Ammon's horn (tissue), 1 donor: Measurements from ENCODE around the gene LSM14B.
"Not testable (repeated sequence)": the region's sequence is repeated elsewhere in the genome, so short reads cannot be mapped to it uniquely, and the experiment has no call there.

Experiments
- DNase-seq: peaks from one replicate; pipeline ENCODE4 v3.0.0-alpha.2; 2016; ENCODE audit warnings: low spot score

LSM14B gene

DNA sequence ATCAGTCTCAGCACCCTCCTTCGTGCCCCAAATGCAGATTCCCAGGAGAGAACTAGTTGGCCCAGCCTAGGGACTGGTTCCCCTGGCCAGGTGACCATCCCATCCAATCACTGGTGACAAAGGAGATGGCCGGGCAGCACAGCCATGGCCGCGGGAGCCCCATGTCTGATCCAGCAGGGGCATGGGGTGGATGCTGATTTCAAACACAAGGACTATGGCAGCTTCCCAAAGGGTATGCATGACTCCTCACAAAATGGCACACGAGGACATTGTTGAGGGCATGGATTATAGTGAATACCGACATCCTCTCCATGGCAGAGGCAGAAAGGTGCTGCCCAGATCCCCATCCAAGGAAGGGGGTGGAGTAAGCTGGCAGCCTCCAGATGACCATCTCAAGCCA is 9.9 kb upstream of the LSM14B start:
- no peak for DNase-seq

DNA sequence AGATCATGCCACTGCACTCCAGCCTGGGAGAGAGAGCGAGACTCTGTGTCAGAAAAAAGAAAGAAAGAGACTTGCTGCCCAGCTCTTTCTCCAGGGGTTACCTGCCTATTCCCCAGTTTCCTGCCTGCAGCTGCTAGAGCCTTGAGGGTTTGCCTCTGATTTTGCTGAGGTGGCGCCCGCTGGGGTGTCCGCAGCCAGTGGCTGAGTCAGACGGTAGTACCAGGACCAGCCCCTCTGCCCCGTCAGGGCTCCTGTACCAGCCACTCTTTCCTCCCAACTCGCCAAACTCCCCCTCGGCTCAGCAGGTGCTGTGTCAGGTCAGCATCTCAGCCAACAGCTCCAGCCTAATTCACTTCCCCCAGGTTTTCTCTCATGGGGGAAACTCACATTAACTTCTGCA is 7.4 kb upstream of the LSM14B start:
- DNase-seq = no peak

DNA sequence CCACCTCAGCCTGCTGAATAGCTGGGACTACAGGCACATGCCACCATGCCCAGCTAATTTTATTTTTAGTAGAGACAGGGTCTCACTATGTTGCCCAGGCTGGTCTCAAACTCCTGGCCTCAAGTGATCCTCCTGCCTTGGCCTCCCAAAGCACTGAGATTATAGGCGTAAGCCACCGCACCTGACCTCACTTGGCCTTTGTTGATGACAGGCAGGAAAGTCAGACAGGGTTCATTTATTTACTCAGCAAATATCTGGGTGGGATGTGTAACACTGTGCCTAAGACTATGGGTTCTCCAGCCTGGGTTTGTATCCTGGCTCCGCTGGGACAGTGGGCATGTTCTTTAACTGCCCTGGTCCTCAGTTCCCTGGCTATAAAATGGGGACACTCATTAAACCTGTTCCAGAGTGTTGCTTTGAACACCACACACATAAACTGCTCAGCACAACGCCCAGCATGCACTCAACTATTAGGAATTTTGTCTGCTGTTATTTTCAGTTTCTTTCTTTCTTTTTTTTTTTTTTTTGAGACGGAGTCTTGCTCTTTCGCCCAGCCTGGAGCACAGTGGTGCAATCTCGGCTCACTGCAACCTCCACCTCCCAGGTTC is 6.4 kb upstream of the LSM14B start:
- DNase-seq = not testable (repeated sequence)

DNA sequence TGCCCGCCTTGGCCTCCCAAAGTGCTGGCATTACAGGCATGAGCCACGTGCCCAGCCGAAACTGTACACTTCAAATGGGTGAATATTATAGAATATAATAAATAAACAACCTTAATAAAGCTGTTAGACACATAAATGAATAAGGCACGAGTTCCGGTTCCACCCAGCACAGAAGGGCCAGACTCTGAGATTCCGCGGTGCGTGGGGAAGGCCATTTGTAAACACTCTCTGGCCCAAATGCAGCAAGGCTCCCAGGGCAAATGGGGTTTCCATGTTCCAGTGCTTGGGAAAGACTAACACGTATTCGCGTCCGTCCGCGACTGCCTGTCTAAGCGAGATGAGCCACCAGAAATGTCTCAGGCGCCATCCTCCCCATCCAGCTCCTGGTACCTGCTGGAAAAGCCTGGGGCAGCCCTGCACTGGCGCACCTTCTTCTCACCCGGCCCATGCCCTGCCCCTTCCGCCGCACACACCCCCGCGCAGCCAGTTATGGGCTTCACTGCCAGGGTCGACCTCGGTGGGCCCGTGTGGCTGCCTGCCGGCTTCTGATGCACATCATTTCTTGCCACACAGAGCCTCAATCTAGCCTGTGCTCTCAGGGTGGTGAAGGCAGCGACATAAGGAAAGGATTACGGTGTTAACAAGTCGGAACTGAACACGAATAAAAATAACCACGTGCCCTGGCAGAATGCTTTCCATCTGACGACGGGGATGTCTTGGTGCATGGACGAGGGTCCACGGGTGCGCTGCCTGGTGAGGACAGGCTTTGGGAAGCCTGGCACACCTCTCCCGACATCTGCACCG is 5.5 kb upstream of the LSM14B start:
- no peak for DNase-seq

DNA sequence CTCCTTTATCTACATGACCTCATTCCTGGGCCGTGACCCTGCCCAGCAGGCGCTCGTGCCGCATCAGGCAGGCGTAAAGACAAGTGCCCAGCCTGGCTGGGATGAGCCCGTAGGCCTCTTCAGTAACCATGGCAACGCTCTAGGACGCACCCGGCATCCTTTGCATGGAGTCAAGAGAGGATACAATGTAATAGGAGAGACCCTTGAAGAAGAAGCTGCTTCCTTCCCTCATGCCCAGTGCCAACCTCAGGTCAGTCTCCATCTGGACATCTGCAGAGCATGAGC is 5.0 kb upstream of the LSM14B start:
- DNase-seq = no peak

DNA sequence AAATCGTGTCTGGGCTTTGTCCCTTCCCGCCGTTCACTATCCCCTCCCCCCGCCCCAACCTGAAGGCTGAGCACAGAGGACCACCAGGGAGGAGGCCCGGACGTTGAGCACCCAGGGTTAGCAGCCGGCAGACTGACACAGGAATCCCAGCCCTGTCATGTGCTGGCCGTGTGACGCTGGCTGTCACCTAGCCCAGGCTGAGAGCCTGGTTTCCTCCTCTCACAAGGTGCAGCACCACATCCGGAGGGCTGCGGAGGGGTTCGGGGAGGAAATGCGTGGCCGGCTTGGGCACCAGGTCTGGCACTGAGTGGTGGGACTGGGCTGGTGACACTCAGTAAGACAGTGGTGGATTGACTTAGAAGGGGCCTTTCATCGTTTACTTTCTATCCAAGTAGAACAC is 4.6 kb upstream of the LSM14B start:
- DNase-seq = no peak

DNA sequence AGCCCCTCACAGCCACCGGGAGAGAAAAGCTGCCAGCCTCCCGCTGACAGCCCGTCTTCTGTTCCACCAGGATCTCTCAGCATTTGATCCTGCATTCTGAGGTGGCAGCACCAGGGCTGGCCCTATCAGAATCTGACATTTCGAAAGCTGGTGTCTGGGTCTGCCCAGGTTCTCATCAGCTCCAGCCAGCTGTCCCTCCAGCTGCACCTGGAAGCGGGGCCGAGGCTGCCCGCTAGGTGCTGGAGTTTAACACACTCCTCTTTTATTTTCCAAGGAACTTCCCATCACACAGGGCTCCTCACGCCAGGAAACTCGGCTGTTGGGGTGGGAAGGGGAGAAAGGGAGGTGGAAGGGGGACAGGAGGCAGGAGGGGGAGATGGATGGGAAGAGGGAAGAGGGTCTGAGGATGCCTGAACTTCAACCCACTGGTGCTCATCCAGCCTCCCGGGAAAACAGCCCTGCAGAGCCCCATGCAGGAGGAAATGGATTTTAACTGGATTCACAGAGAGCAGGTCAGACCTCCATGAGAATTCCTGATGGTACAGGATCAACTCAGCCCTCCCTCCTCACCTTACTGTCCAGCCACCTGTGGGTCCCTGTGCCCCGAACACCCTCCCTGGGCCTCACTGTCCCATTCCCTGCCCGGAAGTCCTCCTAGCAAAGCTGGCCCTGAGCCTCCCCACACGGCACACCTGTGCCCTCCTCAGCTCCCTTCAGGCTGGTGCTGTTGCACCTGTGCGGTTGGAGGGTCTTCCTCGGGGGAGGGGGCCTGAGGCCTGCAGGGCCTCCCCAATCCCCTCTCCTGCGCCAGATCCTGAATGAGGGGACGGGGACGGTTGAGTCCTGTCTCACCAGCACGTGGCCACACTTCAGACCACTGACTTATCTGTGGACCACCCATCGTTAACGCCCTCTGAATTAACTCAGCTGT is 3.9 kb upstream of the LSM14B start:
- DNase-seq = no peak

DNA sequence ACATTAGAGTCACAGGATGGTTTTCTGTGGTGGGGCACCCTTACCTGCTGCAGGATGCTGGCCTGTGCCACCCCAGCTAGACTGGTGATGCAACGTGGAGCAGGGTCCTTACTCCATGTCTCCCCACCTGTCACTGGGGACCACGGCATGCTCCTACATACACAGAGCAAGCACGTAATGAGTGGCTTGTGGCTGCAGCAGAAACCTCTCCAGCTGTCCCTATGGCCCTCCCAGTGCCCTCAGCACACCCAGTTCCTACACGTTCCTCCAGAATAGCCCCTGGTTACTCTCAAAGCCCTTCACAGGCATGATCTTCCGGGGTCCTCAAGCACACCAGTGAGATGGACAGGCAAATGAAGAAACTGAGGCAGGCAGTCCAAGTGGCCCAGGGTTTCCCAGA is 3.2 kb upstream of the LSM14B start:
- DNase-seq = no peak

DNA sequence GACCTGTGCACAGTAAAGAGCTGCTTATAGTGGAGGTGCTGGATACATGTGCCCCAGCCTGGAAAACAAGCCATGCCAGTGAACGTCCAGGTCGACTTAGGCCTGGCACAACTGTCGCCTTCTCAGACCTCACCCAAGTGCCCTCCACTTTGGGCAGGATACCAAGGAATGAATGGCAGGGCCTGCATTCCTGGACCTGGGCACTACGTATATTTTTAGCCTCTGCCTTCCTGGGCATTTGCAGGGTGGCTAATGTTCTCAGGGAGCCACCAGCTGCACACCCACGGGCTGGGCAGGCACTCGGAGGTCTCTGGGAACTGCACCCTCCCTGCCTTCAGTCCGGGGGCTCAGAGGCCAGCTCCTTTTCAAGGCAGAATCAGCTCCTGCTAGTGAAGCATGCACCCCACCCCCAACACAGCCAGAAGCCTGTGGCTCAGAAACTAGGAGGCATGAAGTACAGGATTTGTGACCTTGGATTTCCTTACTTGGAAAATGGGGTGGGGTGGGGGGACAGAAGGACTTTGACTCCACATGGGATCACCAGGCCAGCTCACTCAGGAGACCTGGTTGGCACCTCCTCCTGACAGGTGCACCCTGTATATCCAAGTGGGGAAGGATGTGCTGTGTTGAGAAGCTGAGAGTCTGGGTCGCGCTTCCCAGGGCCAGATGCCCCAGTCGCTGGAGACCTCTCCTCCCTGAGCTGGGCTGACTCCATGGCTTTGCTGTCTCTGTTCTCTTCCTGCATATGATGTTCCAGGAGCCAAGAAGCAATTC is 2.5 kb upstream of the LSM14B start:
- DNase-seq = no peak

DNA sequence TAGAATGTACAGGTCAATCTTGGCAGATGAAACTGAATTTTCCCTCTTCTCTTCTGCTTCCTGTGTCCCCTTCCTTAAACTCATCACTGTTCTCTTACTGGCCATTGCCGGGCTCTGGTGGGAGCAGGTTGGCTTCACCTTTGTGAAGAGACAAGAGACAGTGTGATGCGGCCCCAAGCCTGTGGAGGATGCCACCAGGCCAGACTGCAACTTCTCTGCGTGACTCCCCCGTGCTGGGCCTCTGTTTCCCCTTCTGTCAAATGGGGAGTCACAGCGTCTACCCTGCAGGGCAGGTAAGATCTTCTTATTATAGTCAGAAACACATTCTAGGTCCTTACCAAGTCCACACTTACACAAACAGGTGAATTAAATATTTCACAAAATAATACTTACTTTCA is 1.9 kb upstream of the LSM14B start:
- no peak for DNase-seq

DNA sequence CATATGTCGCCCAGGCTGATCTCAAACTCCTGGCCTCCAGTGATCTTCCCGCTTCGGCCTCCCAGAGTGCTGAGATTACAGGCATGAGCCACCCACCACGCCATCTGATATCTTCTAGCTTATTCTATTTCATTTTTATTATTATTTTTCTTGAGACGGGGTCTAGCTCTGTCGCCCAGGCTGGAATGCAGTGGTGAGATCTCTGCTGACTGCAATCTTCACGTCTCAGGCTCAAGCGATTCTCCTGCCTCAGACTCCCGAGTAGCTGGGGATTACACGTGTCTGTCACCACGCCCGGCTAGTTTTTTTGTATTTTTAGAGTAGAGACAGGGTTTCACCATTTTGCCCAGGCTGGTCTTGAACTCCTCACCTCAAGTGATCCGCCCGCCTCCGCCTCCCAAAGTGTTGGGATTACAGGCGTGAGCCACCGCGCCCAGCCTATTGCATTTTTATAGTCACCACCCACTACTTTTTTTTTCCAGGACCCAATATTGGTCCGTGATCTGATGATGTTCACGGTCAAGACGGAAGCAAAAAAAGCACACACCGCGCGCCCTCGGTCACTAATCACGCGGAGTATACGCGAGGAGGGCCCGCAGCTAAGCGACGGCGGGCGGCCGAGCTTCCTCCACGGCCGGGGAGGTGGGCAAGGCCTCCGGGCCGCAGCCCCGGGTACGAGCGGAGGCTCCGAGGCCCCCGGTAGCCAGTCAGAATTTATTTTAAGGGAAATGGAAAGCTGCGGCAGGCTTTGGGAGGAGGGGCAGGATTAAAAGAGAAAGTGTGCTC is 1.1 kb upstream of the LSM14B start:
- DNase-seq = no peak

DNA sequence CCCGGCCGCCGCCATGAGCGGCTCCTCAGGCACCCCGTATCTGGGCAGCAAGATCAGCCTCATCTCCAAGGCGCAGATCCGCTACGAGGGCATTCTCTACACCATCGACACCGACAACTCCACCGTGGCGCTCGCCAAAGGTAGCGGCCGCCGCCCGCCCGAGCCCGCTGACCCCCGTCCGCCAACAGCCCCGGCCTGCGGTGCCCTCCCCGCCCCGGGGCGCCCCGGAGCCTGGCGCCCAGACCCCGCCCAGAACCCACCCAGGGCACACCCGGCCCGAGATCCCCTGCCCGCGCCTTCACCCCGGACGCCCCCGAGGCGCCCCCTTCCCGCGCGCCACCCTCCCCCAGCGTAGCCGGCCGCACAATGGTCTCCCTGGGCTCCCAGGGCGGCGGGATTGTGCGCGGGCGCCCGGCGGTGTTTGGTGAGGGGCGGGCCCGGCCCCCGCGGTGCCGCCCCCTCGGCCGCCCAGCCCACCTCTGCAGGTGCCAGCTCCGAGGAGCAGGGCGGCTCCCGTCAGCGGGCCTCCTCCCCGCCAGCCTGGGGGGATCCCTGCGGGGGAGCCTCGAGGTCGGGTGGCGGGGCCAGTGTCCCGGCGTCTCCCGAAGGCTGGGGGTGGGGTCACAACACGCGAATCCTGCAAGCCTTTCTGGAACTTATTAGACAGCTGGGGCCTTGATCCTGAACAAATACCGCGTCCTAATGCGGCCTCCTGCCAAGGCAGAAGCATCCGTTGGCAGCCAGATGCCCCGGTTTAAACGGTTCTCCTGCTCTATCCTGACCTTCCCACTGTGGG is 577 bp downstream of the LSM14B start:
- DNase-seq = no peak

DNA sequence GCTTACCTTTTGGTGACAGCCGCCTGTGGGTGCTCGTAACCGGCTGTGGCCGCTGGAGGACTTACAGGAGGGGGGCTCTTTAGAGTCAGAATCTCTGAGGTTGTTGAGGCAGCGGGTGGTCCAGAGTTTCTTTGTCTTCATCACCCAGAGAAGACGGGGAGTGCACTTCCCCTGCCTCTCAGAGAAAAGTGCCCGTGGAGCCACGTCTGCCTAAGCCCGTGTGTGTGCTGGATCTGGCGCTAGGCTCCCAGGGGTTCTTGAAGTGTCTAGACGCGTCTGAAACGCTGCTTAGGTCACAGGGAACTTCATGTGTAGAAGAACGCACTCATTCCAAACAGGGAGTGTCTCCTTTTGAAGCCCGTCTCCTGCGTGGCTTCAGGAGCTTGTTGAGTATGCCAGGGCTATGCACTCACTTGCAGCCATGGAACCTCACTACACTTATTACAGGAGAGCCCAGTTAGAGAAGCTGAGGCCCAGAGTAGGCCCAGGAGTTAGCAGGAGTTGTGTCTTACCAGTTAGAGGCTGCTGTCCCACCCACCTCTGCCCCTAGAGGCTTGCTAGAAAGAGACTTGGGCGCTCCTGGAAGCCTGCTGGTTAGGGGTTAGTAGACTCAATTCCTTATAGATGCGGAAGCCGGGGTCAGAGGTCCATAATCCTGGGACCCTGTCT is 1.3 kb downstream of the LSM14B start:
- DNase-seq = no peak

DNA sequence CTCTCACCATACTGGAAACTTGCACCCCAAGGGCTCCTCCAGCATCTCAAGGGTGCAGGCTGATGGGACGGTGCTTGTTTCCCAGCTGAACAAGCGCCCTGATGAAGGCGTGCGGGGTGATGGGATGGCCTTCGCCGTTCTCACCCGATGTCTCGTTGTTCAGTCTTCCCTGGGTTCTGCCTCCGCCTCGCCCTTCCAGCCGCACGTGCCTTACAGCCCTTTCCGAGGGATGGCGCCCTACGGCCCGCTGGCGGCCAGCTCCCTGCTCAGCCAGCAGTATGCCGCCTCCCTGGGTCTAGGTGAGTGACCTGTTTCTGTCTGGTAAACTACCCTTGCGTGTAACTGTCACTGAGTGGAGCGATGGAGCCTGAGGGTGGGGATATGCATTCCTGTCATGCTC is 3.9 kb downstream of the LSM14B start:
- no peak for DNase-seq

DNA sequence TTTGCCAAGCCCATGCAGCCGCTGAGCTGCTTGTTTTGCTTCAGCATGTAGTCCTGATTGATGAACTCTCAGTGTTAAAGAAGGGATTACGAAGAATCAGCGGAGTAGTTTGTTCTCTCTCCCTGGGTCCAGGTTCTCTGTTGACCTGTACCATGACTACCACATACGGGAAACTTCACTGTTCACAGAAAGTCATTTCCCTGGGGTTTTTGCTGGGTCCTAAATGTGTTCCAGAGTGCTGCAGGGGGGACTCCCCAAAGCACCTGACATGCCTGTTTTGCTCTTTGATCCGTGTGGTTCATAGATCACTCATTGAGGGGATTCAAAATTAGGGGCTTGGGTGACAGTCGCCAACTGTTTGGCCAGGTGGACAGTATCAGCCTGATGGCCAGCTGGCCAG is 5.5 kb downstream of the LSM14B start:
- DNase-seq = no peak

DNA sequence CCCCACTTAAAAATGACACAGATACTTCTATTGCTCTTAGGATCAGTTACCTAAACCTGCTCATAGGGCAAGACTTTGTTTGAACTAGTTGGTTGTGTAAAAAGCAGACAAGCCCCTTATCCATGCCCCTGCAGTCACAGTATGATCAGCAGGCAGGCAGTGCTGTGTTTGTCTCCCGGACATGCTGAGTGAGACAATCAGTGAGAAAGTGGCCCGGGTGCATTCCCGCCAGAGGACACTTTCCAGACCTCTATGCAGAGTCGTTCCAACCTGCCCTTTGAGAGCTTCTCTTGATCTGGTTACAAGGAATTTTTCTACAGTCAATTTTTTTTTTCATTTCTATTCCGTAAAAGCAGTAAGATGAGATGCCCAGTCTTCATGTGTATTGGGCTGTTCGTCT is 6.2 kb downstream of the LSM14B start:
- DNase-seq = no peak

DNA sequence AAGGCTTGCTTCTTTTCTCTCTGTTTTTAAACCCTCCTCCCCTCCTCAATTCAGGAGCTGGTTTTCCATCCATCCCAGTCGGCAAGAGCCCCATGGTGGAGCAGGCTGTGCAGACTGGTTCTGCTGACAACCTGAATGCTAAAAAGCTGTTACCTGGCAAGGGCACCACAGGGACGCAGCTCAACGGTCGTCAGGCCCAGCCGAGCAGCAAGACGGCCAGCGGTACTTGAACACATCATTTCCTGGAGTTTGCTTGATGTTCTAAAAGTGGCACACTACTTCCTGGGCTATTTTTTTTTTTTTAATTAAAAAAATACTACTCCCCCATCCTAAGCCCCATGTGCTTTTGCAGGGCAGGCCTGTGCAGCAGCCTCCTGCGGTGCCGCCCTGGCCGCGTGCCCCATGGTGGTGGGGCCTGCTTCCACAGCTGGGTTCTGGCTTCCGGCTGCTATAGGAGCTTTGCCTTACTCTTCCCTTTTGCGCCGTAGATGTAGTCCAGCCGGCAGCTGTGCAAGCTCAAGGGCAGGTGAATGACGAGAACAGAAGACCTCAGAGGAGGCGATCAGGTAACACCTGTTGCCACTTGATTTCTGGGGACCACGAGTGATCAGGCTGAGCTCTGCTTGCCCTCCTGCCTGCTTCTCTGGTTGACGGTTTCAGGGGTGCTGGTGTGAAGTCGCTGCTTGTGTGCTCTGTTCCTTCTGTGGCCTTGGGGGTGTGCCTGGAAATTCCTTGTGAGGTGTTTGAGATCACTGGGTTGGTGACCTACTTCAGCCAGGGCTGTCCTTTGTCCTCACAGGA is 7.7 kb downstream of the LSM14B start:
- no peak for DNase-seq

DNA sequence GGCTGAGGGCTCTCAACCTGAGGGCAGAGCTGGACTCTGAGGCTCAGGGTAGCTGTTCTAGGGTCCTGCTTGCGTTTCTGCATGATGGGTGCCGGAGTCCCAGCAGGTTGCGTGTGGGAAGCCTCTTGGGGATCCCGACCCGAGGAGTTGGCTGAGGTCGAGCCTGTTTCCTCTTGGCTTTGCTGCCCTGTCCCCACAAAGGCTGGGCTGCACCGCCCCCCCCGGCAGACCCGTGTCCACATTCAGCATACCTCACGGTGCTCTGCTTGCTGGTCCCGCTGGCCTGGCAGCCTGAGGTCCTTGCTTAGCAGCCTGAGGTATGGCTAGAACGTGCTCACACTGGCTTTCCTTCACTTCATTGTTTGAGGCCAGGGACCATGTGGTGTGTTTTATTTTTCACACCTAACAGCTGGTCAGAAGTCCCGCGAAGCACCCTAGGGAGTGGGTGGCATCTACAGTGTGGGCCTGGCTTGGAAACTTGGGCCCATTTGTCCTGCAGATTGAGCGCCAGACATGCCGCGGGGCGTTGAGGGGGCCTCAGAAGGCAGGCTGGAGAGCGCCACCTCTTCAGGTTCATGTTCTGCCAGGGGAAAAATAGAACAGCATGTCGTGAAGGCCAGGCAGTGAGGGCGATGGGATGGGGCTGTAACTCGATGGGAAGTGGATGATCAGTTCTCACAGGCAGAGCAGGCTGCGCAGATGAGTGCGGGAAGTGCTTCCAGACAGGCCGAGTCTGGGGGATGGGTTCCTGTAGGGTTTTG is 9.5 kb downstream of the LSM14B start:
- DNase-seq = no peak

DNA sequence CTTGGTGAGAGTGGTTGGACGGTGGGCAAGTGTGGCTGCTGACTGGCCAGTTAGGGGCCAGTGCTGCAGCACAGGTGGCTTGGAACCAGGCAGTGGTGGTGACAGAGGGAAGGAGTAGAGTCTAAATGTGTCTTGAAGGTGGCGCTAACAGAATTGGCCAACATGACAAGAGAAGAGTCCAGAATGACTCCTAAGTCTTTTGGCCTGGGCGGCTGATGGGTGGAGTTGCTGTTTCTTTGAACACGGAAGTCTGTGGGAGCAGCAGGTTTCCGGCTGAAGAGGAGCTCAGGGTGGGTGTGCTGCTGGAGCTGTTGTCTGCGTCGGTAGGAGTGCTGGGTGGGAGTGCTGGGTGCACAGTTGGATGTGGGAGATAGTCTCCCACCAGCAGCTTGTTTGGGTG is 10.1 kb downstream of the LSM14B start:
- no peak for DNase-seq
